Measurements from ENCODE around the gene KCP. TPM values are rescaled to one million over a fixed set of nuclear protein-coding genes. Genes with fewer than 3 reads are reported as not detected.

KCP gene
- total and polyA plus RNA-seq, 10 of the 15 experiments (the other 5 are each of a cell fraction or from before 2014, with no cell fraction given): 0.05 to 7.8 (median 2.5) TPM

GRCh38 chr7:128876127-128876526 is 34.4 kb downstream of the KCP start:
- BruUV-seq (replicated peaks): no TSS peak
- no peaks in the 10 kb centered on the region for H3K79me2 ChIP-seq (ENCODE audit: control insufficient read depth, insufficient read depth, low read length)
- no peak overlapping the region for H3K4me2 ChIP-seq (ENCODE audit: control insufficient read depth, insufficient read depth)
- H3K4me1 ChIP-seq (ENCODE audit: control insufficient read depth, insufficient read depth, low read length): no peaks in the 10 kb centered on the region
- no peak overlapping the region for H2AFZ ChIP-seq (ENCODE audit: control insufficient read depth, low read depth, low read length)
- WGBS (ENCODE audit: insufficient coverage, insufficient replicate concordance, low lambda C conversion rate, missing lambda C conversion rate): 84% methylated on average over 3 of the region's 3 CpGs
- SMC1A ChIA-PET (ENCODE audit: uncharacterized antibody, unreplicated experiment): no interaction called here
- intact Hi-C loops (cut with micrococcal nuclease; ENCODE audit: unreplicated experiment): no loop called here
- FAIRE-seq (no peak), DNase-seq (ENCODE audit: low read depth, low spot score) (no peak), ATAC-seq (no peak)
- POLR2A ChIA-PET: no interaction called here
- RAD21 ChIA-PET (ENCODE audit: unreplicated experiment): no interaction called here
- H3K4me3 ChIP-seq: no peak overlapping the region
- no peaks in the 10 kb centered on the region for H3K27me3 ChIP-seq (replicated peaks in 1 of 2; ENCODE audit: control insufficient read depth in 2 of 2, insufficient read depth in 2 of 2, low read length in 1 of 2)
- TF ChIP-seq SUPT20H (IDR thresholded peaks at IDR 0.05; ENCODE audit: borderline replicate concordance, control insufficient read depth, low read depth, low read length) (no peak), STAT3 (IDR thresholded peaks at IDR 0.05; ENCODE audit: low read depth, low read length) (no peak), IRF4 (IDR thresholded peaks at IDR 0.05; ENCODE audit: low read depth, low read length) (no peak), E4F1 (IDR thresholded peaks at IDR 0.05; ENCODE audit: borderline replicate concordance, partially characterized antibody) (no peak)
- CTCF ChIA-PET: interaction anchor here (1.6 kb wide), 1 partner anchor 13 kb away, joined by 7 read pairs; the partner anchor contains the start of gene ATP6V1F
- no peak overlapping the region for H3K27ac ChIP-seq (ENCODE audit: control insufficient read depth, insufficient read depth)
- in situ Hi-C loops (cut with MboI): no loop called here
- H3K9ac ChIP-seq (ENCODE audit: control insufficient read depth, insufficient read depth, low read length): no peak overlapping the region
- no peaks in the 10 kb centered on the region for H3K9me3 ChIP-seq (replicated peaks; ENCODE audit: control insufficient read depth, insufficient read depth, low read length)
- no peaks in the 10 kb centered on the region for H3K36me3 ChIP-seq (ENCODE audit: control insufficient read depth in 2 of 2, insufficient read depth in 2 of 2, low read length in 1 of 2)
- no peaks in the 10 kb centered on the region for H4K20me1 ChIP-seq (ENCODE audit: control insufficient read depth, insufficient read depth)

- TF ChIP-seq RB1 (IDR thresholded peaks at IDR 0.05; ENCODE audit: borderline replicate concordance) (no peak), WRNIP1 (IDR thresholded peaks at IDR 0.05; ENCODE audit: borderline replicate concordance, low read depth, low read length) (no peak), CBFB (IDR thresholded peaks at IDR 0.05; ENCODE audit: low read depth) (no peak), POLR2A (IDR thresholded peaks at IDR 0.05; ENCODE audit: low read depth, low read length) (no peak), ZNF384 (IDR thresholded peaks at IDR 0.05; ENCODE audit: borderline replicate concordance, low read depth, low read length) (no peak)
- BruUV-seq (replicated peaks): no TSS peak
- Histone ChIP-seq H3K4me2 (ENCODE audit: control insufficient read depth, insufficient read depth) (no peak overlapping the region), H3K4me3 (no peak overlapping the region), H3K79me2 (ENCODE audit: control insufficient read depth, insufficient read depth, low read length) (no peaks in the 10 kb centered on the region), H3K9ac (ENCODE audit: control insufficient read depth, insufficient read depth, low read length) (no peak overlapping the region), H3K36me3 (ENCODE audit: control insufficient read depth in 2 of 2, insufficient read depth in 2 of 2, low read length in 1 of 2) (no peaks in the 10 kb centered on the region), H3K4me1 (ENCODE audit: control insufficient read depth, insufficient read depth, low read length) (no peaks in the 10 kb centered on the region), H3K9me3 (replicated peaks; ENCODE audit: control insufficient read depth, insufficient read depth, low read length) (no peaks in the 10 kb centered on the region), H2AFZ (ENCODE audit: control insufficient read depth, low read depth, low read length) (no peak overlapping the region), H3K27ac (ENCODE audit: control insufficient read depth, insufficient read depth) (no peak overlapping the region), H3K27me3 (replicated peaks in 1 of 2; ENCODE audit: control insufficient read depth in 2 of 2, insufficient read depth in 2 of 2, low read length in 1 of 2) (no peaks in the 10 kb centered on the region), H4K20me1 (ENCODE audit: control insufficient read depth, insufficient read depth) (no peaks in the 10 kb centered on the region)
- FAIRE-seq (no peak), DNase-seq (ENCODE audit: low read depth, low spot score) (no peak), ATAC-seq (no peak)
- WGBS (ENCODE audit: insufficient coverage, insufficient replicate concordance, low lambda C conversion rate, missing lambda C conversion rate): 81% methylated on average over 8 of the region's 8 CpGs
- in situ Hi-C loops (cut with MboI): no loop called here
- ChIA-PET POLR2A (interaction anchor here (0.6 to 1.4 kb wide), 2 partner anchors 8 to 411 kb away, joined by 5 to 7 read pairs; no protein-coding TSS in a partner anchor), RAD21 (ENCODE audit: unreplicated experiment) (interaction anchor here (0.6 kb wide), 1 partner anchor 401 kb away, joined by 4 read pairs; no protein-coding TSS in a partner anchor), SMC1A (ENCODE audit: uncharacterized antibody, unreplicated experiment) (interaction anchor here (1.3 kb wide), 1 partner anchor 12 kb away, joined by 3 read pairs; the partner anchor contains the start of gene ATP6V1F), CTCF (interaction anchor here (0.6 to 2.0 kb wide), 4 partner anchors 8 to 486 kb away, joined by 3 to 7 read pairs (median 5); partner anchors contain the start of gene ATP6V1F)
- intact Hi-C loops (cut with micrococcal nuclease; ENCODE audit: unreplicated experiment): no loop called here
Measured at GRCh38 chr7:128875523-128875948, 35.0 kb downstream of the KCP start.

Data from GM12878 (cell line).